Raji (cell line): ENCODE measurements around the gene FAXDC2.
A peak's percentile ranks its signal among the peaks of the same experiment; 100 is the strongest.

Experiments used
- POLR2A ChIP-seq: IDR thresholded peaks from 2 replicates; pipeline ENCODE4 v1.6.1; 2011; ENCODE audit warnings: low read depth, low read length, control low read depth; ENCODE audit not compliant: insufficient read depth

The FAXDC2 gene

DNA sequence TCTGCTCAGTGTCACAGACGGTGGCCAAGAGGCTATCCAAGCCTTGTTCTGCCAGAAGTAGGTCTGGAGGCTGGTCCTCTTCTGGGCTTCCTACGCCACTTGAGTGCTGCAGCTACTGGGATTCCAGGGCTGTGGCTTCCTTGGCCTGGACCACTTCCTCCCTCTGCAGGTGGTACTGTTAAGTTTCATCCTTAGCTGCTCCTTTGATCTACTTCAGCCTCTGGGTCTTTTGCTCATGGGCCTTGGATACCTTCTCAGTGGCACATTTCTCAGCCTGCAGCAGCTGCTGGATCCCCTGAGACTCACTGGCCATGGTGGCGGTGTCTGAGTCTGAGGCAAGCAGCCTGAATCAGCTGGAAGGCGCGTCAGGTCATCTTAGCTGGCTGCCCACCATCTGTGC, 18.3 kb upstream of the FAXDC2 start:
- TF ChIP-seq POLR2A: no peak

DNA sequence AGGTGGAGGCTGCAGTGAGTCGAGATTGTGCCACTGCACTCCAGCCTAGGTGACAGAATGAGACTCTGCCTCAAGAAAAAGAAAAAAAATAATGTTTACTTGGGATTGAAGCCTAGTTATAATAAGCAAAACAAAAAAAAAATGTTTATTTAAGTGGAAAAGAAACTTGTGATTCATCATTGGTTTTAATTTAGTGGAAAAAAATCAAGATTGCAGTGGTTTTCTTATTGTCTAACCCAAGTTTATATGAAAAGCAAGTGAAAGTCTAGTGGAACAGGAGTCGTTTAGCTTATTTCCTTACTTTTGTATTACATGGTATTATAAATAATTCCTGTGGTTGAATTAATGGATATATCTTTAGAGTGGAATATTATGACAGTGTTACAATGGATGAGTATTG, 16.4 kb upstream of the FAXDC2 start:
- no peak for TF ChIP-seq POLR2A

- TF ChIP-seq POLR2A: no peak
These were observed 15.2 kb upstream of the FAXDC2 start for GRCh38 chr5:154865466-154866184.

- no peak for TF ChIP-seq POLR2A
These were observed 13.1 kb upstream of the FAXDC2 start for GRCh38 chr5:154863291-154864080.

DNA sequence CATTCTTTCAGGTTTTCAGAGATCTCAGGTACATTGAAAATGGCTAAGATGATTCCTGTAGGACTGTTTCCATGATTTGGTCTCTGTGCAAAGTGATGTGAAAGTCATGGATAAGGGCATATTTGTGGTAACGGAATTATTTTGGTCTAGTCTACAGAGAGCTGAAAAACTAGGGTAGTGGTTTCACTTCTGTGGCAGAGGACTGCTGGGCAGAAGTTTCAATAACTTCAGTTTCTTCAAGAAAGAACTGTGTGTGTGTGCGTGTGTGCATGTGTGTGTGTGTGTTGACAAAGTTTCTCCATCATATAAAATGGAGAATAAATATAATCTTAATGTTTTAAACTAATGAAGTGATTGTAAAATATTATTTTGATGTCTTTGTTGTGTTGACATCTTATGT, 12.4 kb upstream of the FAXDC2 start:
- no peak for TF ChIP-seq POLR2A

- TF ChIP-seq POLR2A: no peak
These were observed 11.5 kb upstream of the FAXDC2 start for GRCh38 chr5:154861946-154862345.

GRCh38 chr5:154860765-154861164, 10.4 kb upstream of the FAXDC2 start:
- no peak for TF ChIP-seq POLR2A

DNA sequence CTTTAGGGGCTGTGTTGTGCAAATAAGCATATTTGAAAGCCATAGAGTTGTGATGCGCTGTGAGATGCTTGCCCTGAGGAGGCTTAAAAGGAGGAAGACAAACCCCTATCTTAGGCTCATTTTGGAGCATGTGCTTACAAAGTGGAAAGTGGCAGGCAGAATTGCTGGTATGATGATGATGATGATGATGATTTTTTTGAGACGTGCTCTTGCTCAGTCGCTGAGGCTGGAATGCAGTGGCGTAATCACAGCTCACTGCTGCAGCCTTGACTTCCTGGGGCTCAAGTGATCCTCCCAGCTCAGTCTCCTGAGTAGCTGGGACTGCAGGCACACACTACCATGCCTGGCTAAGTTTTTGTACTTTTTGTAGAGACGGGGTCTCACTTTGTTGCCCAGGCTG, 9.7 kb upstream of the FAXDC2 start:
- no peak for TF ChIP-seq POLR2A

GRCh38 chr5:154858972-154859871, 8.8 kb upstream of the FAXDC2 start:
- TF ChIP-seq POLR2A: no peak

DNA sequence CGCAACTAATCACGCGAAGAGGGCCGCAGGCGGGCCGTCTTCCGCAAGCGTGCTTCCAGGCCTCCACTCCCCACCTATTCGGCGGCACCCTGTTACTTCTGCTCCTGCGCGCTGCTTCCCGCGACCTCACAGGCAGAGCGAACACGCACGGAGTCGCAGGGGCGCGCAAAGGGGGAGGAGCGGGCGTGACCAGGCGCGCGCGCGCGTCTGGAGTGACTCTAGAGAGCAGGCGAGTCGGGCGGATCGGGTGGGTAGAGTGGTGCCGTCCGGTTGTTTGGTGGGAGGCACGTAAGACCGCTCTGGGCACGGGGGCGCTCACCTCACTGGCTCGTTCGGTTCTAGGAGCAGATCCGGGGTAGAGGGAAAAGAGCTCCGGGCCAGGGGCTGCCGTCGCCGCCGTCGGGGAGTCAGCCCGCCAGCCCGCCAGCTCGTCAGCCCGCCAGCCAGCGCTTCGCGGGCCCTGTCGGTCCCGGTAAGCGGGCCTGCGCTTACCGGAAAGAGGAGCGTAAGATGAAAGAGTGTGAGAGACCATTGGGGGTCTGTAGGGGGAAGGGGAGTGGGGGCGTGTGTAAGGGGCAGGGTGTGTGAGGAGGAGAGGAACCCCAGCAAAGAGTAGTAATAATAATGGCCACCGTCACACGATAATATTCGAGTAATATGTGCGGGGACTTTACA, 8.0 kb upstream of the FAXDC2 start, which contains the start of gene CNOT8:
CNOT8 (plus strand) TSS at position 331 of the 675 bp plus-strand sequence. CDS start 4,652 bp downstream, outside the sequence.
- peak; percentile 87 for TF ChIP-seq POLR2A

- TF ChIP-seq POLR2A: no peak; the same call in 1 of the 2 replicates
These were observed 7.3 kb upstream of the FAXDC2 start for GRCh38 chr5:154857530-154858296.

DNA sequence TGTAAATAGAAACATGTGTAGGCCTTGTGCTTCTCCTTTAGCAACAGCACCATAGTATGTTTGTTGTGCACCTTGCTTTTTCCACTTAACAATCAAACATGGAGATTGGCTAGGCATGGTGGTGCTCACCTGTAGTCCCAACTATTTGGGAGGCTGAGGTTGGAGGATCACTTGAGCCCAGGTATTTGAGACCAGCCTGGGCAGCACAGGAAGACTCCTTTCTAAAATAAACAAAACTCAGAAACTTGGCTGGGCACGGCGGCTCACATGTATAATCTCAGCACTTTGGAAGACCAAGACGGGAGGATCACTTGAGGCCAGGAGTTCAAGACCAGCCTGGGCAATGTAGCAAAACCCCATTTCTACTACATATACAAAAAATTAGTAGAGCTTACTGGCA, 948 bp upstream of the FAXDC2 start:
- no peak for TF ChIP-seq POLR2A

DNA sequence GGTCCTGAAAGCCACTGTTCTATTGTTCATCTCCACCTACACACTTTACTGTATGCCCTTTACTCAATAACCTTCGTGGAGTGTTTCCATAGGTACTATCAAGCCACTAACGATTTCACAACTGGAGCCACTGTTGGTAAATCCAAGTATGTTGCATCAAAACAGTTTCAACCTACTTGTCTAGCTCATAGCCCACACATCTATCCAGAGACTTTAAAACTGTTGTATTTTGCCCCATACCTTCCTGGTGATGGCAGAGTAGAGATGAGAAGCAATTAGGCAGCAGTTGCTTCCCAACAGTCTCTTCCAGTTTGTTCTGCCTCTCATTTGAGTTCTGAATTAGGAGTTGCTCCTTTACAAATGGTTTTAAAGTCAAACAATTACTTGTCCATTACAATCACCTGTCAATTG, 607 bp downstream of the FAXDC2 start:
- no peak for TF ChIP-seq POLR2A

DNA sequence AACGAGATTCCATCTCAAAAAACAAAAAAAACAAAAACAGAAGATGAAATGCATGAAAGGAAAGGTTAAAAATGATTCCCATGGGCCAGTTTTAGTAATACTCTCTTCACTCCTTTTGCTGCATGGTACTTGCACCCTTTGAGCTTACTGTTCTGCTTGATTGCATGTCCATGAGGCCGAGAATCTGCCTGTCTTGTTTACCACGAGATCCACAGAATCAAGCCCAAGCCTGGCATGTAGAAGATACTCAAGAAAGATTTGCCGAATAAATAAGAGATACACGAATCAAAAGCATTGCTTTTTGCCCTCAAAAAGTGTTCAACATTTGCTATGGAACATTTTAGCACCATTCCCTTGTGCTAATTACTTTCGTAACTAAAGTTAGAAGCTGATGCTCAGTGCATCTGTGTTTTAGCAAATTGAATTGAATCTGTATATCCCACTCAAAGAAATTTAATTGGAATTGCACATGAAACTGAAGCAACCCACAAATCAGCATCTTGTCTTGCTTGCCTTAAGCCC, 1.1 kb downstream of the FAXDC2 start:
- no peak for TF ChIP-seq POLR2A
